GM12878 (cell line): Measurements from ENCODE around the gene SMTNL2. TPM values are rescaled to one million over a fixed set of nuclear protein-coding genes. Genes with fewer than 3 reads are reported as not detected.

Source experiments
- ATAC-seq: fragments of 200-7000 bp; cut with Tn5 transposase; 3 replicates; pipeline ENCODE4 v1.9.1; 2020; ENCODE audit warnings: mild to moderate bottlenecking, moderate library complexity
- BruUV-seq: library from RNA; stranded (reverse); fragments of 400-500 nt; replicated peaks from 2 replicates; lab custom pipeline; 2021; lab: Mats Ljungman, UMichigan
- CTCF ChIA-PET: fragments of 300-600 bp; sonication (Branson Sonifier 250); formaldehyde crosslinking; extraction: SDS; loops from one replicate; lab custom pipeline; 2021; ENCODE audit warnings: inconsistent platforms; lab: Yijun Ruan, JAX
- POLR2A ChIA-PET: fragments of 350-600 bp; formaldehyde crosslinking; extraction: SDS; loops from one replicate; lab custom pipeline; 2021; ENCODE audit warnings: inconsistent platforms; lab: Charles Lee
- RAD21 ChIA-PET: fragments of 300-600 bp; sonication (Branson Sonifier 250); formaldehyde crosslinking; loops from one replicate; lab custom pipeline; 2023; ENCODE audit warnings: antibody characterized with exemption; ENCODE audit not compliant: unreplicated experiment; lab: Charles Lee
- SMC1A ChIA-PET: fragments of 300-600 bp; sonication (Branson Sonifier 250); formaldehyde crosslinking; loops from one replicate; lab custom pipeline; 2023; ENCODE audit not compliant: unreplicated experiment, uncharacterized antibody; lab: Charles Lee
- DNase-seq: peaks from one replicate; pipeline ENCODE4 v3.0.0-alpha.2; 2011; ENCODE audit warnings: low read depth, low spot score
- FAIRE-seq: peaks from 3 replicates; lab custom pipeline; 2011; peaks lifted over from hg19 to GRCh38; lab: Jason Lieb, UNC
- H2AFZ ChIP-seq: 2 replicates; pipeline ENCODE4 v1.6.0; 2011; ENCODE audit warnings: low read depth, low read length, control low read depth; ENCODE audit not compliant: control insufficient read depth
- H3K27ac ChIP-seq: 2 replicates; pipeline ENCODE4 v1.5.1; 2011; ENCODE audit warnings: control low read depth; ENCODE audit not compliant: control insufficient read depth, insufficient read depth
- H3K27me3 ChIP-seq, 2 experiments: replicated peaks in 1 of 2; 2 replicates each; pipeline versions ENCODE4 v1.6.0 to v1.6.1; 2011; ENCODE audit warnings: low read length in 1 of 2; ENCODE audit not compliant: control insufficient read depth in 2 of 2, insufficient read depth in 2 of 2
- H3K36me3 ChIP-seq, 2 experiments: 2 replicates each; pipeline ENCODE4 v1.5.1; 2011; ENCODE audit warnings: low read length in 1 of 2; ENCODE audit not compliant: control insufficient read depth in 2 of 2, insufficient read depth in 2 of 2
- H3K4me1 ChIP-seq: 2 replicates; pipeline ENCODE4 v1.6.1; 2011; ENCODE audit warnings: mild to moderate bottlenecking, low read length, moderate library complexity, mixed read lengths; ENCODE audit not compliant: control insufficient read depth, insufficient read depth
- H3K4me2 ChIP-seq: 2 replicates; pipeline ENCODE4 v1.6.0; 2011; ENCODE audit warnings: control low read depth; ENCODE audit not compliant: control insufficient read depth, insufficient read depth
- H3K4me3 ChIP-seq: fragments of 200-600 bp; sonication (generic); 2 replicates; pipeline ENCODE4 v1.5.1; 2016
- H3K79me2 ChIP-seq: 2 replicates; pipeline ENCODE4 v1.6.0; 2011; ENCODE audit warnings: low read length; ENCODE audit not compliant: control insufficient read depth, insufficient read depth
- H3K9ac ChIP-seq: 2 replicates; pipeline ENCODE4 v1.8.0; 2011; ENCODE audit warnings: low read length, control low read depth, mixed read lengths; ENCODE audit not compliant: control insufficient read depth, insufficient read depth
- H3K9me3 ChIP-seq: replicated peaks from 3 replicates; pipeline ENCODE4 v1.5.1; 2011; ENCODE audit warnings: mild to moderate bottlenecking, low read length; ENCODE audit not compliant: control insufficient read depth, insufficient read depth
- H4K20me1 ChIP-seq: 2 replicates; pipeline ENCODE4 v1.6.0; 2011; ENCODE audit not compliant: control insufficient read depth, insufficient read depth
- CBX3 ChIP-seq: fragments of 200-600 bp; sonication (generic); IDR thresholded peaks from 2 replicates; pipeline ENCODE4 v1.6.1; 2016; ENCODE audit warnings: low read depth, borderline replicate concordance
- CBX5 ChIP-seq: sonication (generic); IDR thresholded peaks from 2 replicates; pipeline ENCODE4 v1.6.1; 2016; ENCODE audit warnings: low read depth, moderate library complexity, mild to moderate bottlenecking, inconsistent platforms
- CREM ChIP-seq: IDR thresholded peaks from 2 replicates; pipeline ENCODE4 v1.6.1; 2014; ENCODE audit warnings: antibody characterized with exemption, low read depth
- GABPA ChIP-seq: IDR thresholded peaks from 2 replicates; pipeline ENCODE4 v1.6.1; 2014; ENCODE audit warnings: antibody characterized with exemption, low read depth, mild to moderate bottlenecking, inconsistent platforms
- GATAD2B ChIP-seq: fragments of 450-650 bp; conservative IDR thresholded peaks from 2 replicates; pipeline ENCODE4 v1.6.1; 2017; ENCODE audit warnings: low read depth, mild to moderate bottlenecking, moderate library complexity
- HCFC1 ChIP-seq: fragments of 150-350 bp; IDR thresholded peaks from 2 replicates; pipeline ENCODE4 v1.6.1; 2014; ENCODE audit warnings: low read length
- MEF2A ChIP-seq: IDR thresholded peaks from 2 replicates; pipeline ENCODE4 v1.6.1; 2011; ENCODE audit warnings: low read depth, mild to moderate bottlenecking, low read length, moderate library complexity; ENCODE audit not compliant: insufficient read depth
- NBN ChIP-seq: fragments of 450-650 bp; IDR thresholded peaks from 2 replicates; pipeline ENCODE4 v1.6.1; 2016
- NR2F1 ChIP-seq: fragments of 450-650 bp; conservative IDR thresholded peaks from 2 replicates; pipeline ENCODE4 v1.6.1; 2017; ENCODE audit warnings: mild to moderate bottlenecking
- PAX5 ChIP-seq: IDR thresholded peaks from 2 replicates; pipeline ENCODE4 v1.6.1; 2011; ENCODE audit warnings: low read depth, low read length, borderline replicate concordance
- POLR2AphosphoS5 ChIP-seq: IDR thresholded peaks from 2 replicates; pipeline ENCODE4 v1.6.1; 2011; ENCODE audit warnings: mild to moderate bottlenecking, low read length, inconsistent platforms
- RELB ChIP-seq: fragments of 450-650 bp; IDR thresholded peaks from 2 replicates; pipeline ENCODE4 v1.6.1; 2017; ENCODE audit warnings: low read depth, mild to moderate bottlenecking, moderate library complexity
- SMC3 ChIP-seq: IDR thresholded peaks from 2 replicates; pipeline ENCODE4 v1.6.1; 2011; ENCODE audit warnings: low read length, improper control_type of control experiment, borderline replicate concordance
- STAT1 ChIP-seq: fragments of 450-650 bp; conservative IDR thresholded peaks from 2 replicates; pipeline ENCODE4 v1.6.1; 2014; ENCODE audit warnings: antibody characterized with exemption, mild to moderate bottlenecking
- TCF3 ChIP-seq: IDR thresholded peaks from 2 replicates; pipeline ENCODE4 v1.6.1; 2012; ENCODE audit warnings: low read depth, mild to moderate bottlenecking, low read length, borderline replicate concordance; ENCODE audit not compliant: insufficient read depth
- TCF7 ChIP-seq: IDR thresholded peaks from 2 replicates; pipeline ENCODE4 v1.6.1; 2014; ENCODE audit warnings: antibody characterized with exemption, borderline replicate concordance
- ZBTB33 ChIP-seq: fragments of 450-650 bp; IDR thresholded peaks from 2 replicates; pipeline ENCODE4 v1.6.1; 2017; ENCODE audit warnings: mild to moderate bottlenecking
- ZBTB40 ChIP-seq: fragments of 450-650 bp; IDR thresholded peaks from 2 replicates; pipeline ENCODE4 v1.6.1; 2016; ENCODE audit warnings: mild to moderate bottlenecking, moderate library complexity, borderline replicate concordance
- ZNF207 ChIP-seq: fragments of 450-650 bp; IDR thresholded peaks from 2 replicates; pipeline ENCODE4 v1.6.1; 2014; ENCODE audit warnings: antibody characterized with exemption, mild to moderate bottlenecking, borderline replicate concordance
- WGBS: methylation state at CpG from one replicate; pipeline ENCODE4 v1.1.6; 2016; ENCODE audit warnings: low lambda C conversion rate; ENCODE audit not compliant: insufficient replicate concordance, insufficient coverage; ENCODE audit errors: missing lambda C conversion rate; 5-methylcytosine and 5-hydroxymethylcytosine counted together
- in situ Hi-C: fragments of 300-500 bp; cut with MboI; formaldehyde crosslinking; loops from 9 replicates; pipeline ENCODE4 v1.14.3; 2018; ENCODE audit warnings: mixed read lengths
- intact Hi-C: fragments of 100-400 bp; cut with micrococcal nuclease; formaldehyde crosslinking; loops from one replicate; pipeline ENCODE4 v1.14.2; 2022; ENCODE audit not compliant: unreplicated experiment
- polyA plus RNA-seq, 11 experiments: library from polyadenylated mRNA; depleted of rRNA in 4 of 11; unstranded in 6 of 11; stranded (reverse) in 5 of 11; fragments of >200 nt; fragmentation: Nextera tagmentation in 4 of 11; fragmentation: Illumina TruSeq in 1 of 11; extraction: Ambion mirVana in 4 of 11; extraction: Trizol in 1 of 11; gene quantifications; 1 replicate in 1 of 11; 2 replicates in 10 of 11; pipeline versions ENCODE4 v1.2.1 to v1.2.3, GENCODE V29; 2011 to 2016; ENCODE audit warnings: inconsistent platforms in 2 of 11, missing spikeins in 2 of 11, low read depth in 1 of 11
- total RNA-seq, 4 experiments: library from RNA; depleted of rRNA in 3 of 4; stranded (reverse); fragments of >200 nt in 3 of 4; fragmentation: Illumina TruSeq in 1 of 4; extraction: Trizol in 1 of 4; gene quantifications; 2 replicates each; pipeline versions ENCODE4 v1.2.1 to v1.2.3, GENCODE V29; 2013 to 2021

The SMTNL2 gene
- total and polyA plus RNA-seq, 10 of the 15 experiments (the other 5 are each of a cell fraction or from before 2014, with no cell fraction given), result not detected

- ChIA-PET RAD21 (no interaction called here), POLR2A (no interaction called here)
- FAIRE-seq, result no peak
- no TSS peak for BruUV-seq
- H3K4me2 ChIP-seq, result no peak overlapping the region
- H3K27me3 ChIP-seq, result no peaks in the 10 kb centered on the region
- no peak overlapping the region for H2AFZ ChIP-seq
- no peaks in the 10 kb centered on the region for H3K9me3 ChIP-seq
- H3K4me1 ChIP-seq, result no peaks in the 10 kb centered on the region
- no peaks in the 10 kb centered on the region for H3K79me2 ChIP-seq
- WGBS, result 90% methylated on average over 17 of the region's 17 CpGs
- no peak for ATAC-seq
- TF ChIP-seq NR2F1 (no peak), TCF3 (no peak), CREM (no peak), TCF7 (no peak), ZNF207 (no peak), GABPA (no peak), CBX3 (no peak), GATAD2B (no peak), RELB (no peak), NBN (no peak), POLR2AphosphoS5 (no peak), STAT1 (no peak), CBX5 (no peak), ZBTB33 (no peak), SMC3 (no peak), MEF2A (no peak), HCFC1 (no peak), PAX5 (no peak), ZBTB40 (no peak)
- TF ChIP-seq, all 136 proteins: peak for 0
- Histone ChIP-seq H3K27ac (no peak overlapping the region), H3K9ac (no peak overlapping the region), H4K20me1 (no peaks in the 10 kb centered on the region; the same call in none of the 2 replicates), H3K4me3 (no peak overlapping the region), H3K36me3 (peaks cover 28 to 55% of the 10 kb centered on the region in 2 experiments)
- SMC1A ChIA-PET, result no interaction called here
- CTCF ChIA-PET, result no interaction called here
- intact Hi-C loops (no loop called here), in situ Hi-C loops (no loop called here)
- no peak for DNase-seq
Measured at GRCh38 chr17:4547118-4547906, 37.0 kb upstream of the SMTNL2 start.
